GM21447 (cell line): ENCODE results near the gene GPR143.
"Not testable (repeated sequence)": the region's sequence is repeated elsewhere in the genome, so short reads cannot be mapped to it uniquely, and the experiment has no call there.

Experiments used
- ATAC-seq: cut with Tn5 transposase; IDR thresholded peaks from one replicate; pipeline ENCODE4 v1.9.1; 2021; ENCODE audit not compliant: unreplicated experiment

Gene GPR143

DNA sequence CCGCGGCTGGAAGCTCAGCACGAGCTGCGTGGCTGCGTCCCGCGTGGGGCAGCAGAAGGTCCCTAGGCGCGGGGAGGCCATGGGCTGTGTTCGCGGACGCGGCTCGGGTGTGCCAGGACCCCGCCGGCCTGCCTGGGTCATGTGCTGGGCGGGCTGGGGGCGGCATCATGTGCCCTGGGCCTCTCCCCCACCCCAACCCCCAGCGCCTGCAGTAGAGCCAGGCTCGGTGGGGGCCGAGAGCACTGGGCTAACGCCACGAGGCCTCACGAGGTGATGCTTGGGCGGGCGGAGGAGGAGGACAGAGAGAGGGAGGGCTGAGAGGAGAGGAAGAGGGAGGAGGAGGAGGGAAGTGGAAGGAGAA is at the start of gene GPR143:
GPR143 (minus strand) TSS at position 111 of the 361 bp plus-strand sequence; CDS start at position 81, 30 bp downstream.
- ATAC-seq: no peak

- ATAC-seq: not testable (repeated sequence)
Measured at GRCh38 chrX:9811086-9811485, 45.4 kb upstream of the GPR143 start.

- not testable (repeated sequence) for ATAC-seq
Measured at GRCh38 chrX:9809876-9810275, 44.2 kb upstream of the GPR143 start.

- ATAC-seq: no peak
Measured at GRCh38 chrX:9807355-9808182, 41.9 kb upstream of the GPR143 start.

DNA sequence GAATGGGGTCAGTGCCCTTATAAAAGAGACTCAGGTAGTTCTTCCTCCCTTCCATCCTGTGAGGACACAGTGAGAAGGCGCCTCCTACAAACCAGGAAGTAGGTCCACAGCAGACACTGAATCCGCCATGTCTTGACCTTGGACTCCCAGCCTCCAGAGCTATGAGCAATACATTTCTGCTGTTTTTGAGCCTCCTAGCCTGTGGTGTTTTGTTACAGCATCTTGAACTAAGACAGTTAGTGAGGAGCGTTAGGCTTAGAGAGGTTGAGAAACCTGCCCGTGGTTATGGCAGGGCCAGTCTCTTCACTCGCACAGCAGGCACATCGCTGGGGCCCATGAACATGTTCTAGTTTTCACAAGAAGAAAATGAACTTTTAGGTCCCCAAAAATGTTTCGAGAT is 40.3 kb upstream of the GPR143 start:
- ATAC-seq: no peak

DNA sequence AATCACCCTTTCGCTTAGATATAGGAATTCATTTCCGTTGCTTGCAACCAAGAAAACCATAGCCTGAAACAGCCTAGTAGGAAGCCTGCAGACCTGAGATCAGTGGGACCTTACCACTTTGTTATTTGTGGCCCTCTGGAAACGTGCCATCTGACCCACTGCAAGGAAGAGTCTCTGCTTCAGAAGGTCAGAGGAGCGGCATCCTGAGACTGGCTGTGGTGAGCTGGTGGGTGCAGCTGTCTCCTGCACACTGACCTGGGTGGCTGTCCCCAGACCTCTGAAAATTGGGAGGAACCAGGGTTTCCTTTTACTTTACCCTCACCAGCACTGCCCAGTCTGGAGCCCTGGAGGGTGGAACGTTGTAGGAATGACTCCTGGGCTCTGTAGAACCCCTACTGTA is 38.8 kb upstream of the GPR143 start:
- no peak for ATAC-seq

DNA sequence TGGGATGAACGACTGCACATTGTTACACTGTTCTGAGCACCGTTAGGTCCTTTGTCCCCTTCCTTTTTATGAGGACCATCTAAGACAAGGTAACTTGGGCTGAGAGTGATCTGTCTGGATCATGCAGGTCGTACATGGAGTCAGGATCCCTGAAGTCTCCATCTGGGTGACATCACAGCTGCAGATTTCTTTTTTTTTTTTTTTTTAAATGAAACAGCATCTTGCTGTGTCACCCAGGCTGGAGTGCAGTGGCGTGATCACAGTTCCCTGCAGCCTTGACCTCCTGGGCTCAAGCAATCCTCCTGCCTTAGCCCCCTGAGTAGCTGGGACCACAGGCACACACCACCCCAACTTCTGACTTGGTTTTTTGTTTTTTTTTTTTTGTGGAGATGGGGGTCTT is 37.1 kb upstream of the GPR143 start:
- no peak for ATAC-seq

DNA sequence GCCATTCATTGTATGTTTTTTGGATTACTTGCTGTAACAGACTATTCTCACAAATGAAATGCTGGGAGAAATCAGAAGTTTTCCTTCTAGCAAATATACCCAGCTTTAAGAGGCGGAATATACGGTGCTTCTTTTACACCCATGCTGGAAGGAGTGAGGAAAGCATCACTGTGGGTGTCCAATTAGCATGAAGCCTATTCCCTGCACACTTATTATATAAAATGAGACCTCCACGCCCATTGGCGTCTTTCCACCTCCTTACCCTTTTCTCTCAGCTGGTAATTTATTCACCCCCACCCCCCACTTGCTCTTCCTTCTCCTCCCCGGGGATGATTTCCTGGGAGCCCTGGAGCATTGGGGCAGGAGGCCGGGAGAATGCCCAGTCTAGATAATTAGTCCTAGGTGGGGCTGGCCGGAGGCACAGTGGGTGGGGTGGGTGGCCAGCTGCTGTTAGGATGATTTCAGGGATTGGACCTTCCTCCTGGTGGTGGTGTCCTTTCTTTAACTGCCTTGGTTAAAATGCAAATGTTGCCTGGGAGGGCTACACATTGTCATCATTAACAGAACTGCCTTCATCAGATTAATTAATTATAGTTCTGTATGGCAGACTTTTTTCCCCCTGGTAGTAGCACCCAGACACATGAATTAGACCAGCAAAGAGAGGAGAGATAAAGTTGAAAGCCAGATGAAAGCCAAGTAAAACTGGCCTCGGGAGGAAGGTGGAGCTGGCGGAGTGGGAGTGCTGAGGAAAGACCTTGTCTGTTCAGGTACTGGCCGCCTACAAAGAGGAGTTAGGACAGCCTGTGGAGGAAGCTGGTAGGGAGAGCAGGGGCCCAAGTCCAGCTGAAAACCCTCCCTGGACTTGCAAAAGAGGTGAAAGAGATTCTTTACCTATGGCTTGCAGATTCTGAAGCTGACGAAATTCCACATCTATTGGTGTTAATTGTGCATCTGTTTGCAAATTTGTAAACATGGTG is 32.0 kb upstream of the GPR143 start:
- no peak for ATAC-seq

DNA sequence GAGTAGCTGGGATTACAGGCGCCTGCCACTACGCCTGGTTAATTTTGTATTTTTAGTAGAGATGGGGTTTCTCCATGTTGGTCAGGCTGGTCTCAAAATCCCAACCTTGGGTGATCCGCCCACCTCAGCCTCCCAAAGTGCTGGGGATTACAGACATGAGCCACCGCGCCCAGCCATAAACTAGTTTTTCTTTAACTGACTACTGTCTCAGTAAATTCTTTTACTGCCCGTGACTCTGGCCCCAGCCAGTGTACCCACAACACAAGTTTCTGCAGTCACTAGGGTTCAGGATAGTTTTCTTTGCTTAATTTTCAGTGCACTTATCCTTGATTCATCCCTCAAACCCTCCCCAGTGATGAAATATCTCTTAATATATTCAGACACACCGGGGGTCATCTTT is 28.8 kb upstream of the GPR143 start:
- ATAC-seq: no peak

- ATAC-seq: no peak
Measured at GRCh38 chrX:9790866-9791265, 25.2 kb upstream of the GPR143 start.

DNA sequence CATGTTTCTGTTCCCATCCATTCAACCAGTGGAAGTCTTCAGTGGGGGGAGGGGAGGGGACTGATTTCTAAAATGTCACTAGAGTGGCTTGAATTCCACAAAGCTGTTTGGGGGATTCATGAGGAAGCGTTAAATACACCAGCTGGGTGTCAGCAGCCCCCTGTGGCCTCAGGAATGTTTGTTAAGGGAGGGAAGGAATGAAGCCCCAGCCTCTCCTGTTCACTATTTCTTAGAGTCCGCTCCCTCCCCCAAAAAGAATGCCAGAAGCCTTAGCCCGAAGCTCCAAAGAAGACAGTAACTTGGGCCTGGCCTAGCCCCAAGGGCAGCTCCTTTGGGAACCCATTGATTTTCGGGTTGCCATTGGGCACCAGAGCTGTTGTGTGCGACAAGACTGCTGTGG is 23.9 kb upstream of the GPR143 start:
- ATAC-seq: no peak

DNA sequence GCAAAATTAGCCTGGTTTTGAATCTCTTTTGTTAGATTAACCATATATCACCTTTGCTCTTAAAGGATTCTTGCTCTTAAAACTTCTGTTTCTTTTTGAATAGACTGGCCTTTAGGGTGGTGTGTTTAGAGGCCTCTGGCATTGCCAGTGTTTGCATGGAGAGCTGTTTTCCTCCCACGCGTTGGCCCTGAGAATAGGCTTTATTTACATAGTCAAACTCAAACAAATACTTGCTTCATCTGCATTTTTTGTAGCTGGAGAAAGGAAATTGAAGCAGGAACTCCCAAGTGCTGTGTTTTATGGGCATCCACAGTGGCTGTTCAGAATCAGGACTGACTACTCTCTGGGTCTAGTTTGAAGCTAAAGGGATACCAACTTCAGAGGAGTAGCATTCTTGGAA is 23.3 kb upstream of the GPR143 start:
- ATAC-seq: no peak

- no peak for ATAC-seq
Measured at GRCh38 chrX:9786798-9787635, 21.4 kb upstream of the GPR143 start.

DNA sequence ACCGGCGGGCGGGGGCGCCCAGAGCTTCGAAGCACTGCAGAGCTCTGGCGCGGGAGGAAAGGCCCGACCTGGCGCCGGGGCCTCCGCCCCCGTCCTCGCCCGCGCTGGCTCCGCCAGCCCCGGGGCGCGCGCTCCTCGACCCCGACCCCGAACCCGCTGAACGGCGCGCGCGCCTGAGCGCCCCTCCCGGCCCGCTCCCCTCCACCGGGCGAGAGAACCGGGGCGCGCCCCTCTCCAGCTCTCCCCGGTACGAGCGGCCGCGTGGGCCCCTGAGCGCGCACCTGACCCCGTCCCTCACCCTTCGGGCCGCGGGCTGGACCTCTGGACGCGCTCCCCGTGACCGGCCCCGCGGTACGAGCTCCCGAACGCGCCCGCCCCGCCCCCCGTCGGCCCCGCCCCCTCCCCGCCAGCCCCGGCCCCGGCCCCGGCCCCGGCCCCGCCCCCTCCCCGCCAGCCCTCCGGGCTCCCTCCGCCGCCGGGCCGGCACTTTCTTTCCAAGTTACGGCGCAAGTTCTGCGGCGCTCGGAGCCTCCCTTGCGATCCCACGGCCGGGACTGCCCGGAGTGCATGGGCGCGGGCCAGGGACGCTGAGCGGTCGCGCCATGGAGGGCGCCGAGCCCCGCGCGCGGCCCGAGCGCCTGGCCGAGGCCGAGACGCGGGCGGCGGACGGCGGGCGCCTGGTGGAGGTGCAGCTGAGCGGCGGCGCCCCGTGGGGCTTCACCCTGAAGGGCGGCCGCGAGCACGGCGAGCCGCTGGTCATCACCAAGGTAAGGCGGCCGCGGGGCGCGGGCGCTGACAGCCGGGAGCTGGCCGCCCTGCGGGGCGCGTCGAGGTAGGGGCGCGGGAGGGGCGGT is 20.5 kb upstream of the GPR143 start, which contains the start of gene SHROOM2:
SHROOM2 (plus strand) TSS at position 486 of the 854 bp plus-strand sequence; CDS start at position 603, 117 bp downstream.
- ATAC-seq: no peak

DNA sequence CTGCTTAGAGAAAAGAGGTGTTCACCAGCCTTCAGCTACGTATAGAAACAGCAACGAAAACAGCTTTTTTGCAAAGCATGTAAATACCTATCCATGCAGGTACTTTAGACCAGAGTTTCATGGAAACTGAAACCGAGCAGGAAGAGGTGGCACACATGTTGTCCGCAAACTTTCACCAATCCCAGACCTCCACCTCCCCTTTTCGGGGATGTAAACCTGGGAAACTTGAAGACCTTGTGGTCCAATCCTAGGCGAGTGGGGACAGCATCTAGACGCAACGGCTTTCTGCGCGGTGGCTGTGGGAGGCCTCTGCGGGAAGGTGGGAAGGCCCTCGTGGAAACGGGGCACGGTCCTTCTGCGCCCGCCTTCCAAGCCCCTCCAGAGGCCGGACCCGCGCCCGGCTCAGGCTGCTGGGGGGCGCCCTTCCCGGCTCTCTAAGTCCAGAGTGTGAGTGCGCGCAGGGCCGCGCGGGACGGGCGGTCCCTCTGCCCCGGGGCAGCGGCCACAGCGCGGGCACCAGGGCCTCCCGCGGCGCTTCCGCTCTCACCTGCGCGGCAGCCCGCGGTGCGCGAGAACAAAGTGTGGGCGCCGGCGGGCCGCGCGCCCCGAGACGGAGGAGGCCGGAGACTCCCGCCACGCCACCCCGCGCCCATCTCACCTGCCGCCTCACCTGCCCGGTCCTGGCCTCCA is 19.8 kb upstream of the GPR143 start:
- ATAC-seq: no peak

DNA sequence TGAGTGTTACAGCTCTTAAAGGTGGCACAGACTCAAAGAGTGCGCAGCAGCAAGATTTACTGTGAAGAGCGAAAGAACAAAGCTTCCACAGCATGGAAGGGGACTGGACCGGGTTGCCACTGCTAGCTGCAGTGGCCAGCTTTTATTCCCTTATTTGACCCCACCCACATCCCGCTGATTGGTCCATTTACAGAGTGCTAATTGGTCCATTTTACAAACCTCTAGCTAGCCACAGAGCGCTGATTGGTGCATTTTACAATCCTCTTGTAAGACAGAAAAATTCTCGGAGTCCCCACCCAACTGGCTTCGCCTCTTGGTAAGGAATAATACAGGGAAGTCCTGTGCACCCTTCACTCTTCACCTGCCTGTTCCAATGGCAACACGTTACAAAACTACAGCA is 18.7 kb upstream of the GPR143 start:
- ATAC-seq: no peak

- no peak for ATAC-seq
Measured at GRCh38 chrX:9781941-9782340, 16.3 kb upstream of the GPR143 start.

DNA sequence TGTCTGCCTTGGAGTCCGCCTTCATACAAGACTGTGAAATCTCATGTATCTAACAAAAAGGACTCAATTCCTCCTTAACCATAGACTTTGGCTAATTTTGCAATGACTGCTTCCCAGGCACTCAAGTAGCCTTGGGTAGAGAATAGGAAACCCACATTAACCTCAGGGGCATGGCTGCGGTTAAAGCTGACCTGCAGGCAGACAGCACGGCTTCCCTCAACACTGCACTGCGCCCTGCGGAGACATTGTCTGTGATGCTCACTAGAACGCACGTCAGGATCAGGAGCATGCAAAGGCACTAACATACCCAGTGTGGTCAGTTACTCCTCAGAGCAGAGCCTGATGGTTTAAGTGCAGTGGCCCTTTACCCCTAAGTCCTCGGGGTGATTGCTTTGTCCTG is 10.3 kb upstream of the GPR143 start:
- no peak for ATAC-seq

DNA sequence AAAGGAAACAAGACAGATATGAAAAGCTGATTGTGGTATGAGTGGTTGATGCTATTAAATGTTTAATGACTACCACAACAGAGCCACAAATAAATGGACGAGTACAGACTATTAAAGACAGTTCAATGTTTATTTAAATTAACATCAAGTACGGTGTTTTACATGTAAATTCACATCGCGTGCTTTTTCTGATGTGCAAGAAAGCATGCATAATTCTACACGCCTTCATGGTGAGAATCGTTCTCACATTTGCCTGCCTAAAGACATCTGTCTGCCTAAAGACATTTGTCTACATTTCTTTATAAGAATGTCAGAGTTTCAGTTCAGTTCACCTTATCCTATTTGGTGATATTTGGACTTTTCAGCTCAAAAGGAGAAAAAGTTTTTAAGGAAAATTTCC is 7.3 kb upstream of the GPR143 start:
- ATAC-seq: no peak
